HuH-7.5 (cell line): ENCODE measurements around the gene STUM.

Experiments used
- DNase-seq: peaks from one replicate; pipeline ENCODE4 v3.0.0; 2011; ENCODE audit warnings: low spot score

STUM gene

GRCh38 chr1:226562989-226563388 is 14.4 kb downstream of the STUM start:
- DNase-seq = no peak

- no peak for DNase-seq
Measured at GRCh38 chr1:226563666-226564065, 15.1 kb downstream of the STUM start.

- DNase-seq = no peak
Measured at GRCh38 chr1:226565476-226565875, 16.9 kb downstream of the STUM start.

GRCh38 chr1:226566234-226566633 is 17.7 kb downstream of the STUM start:
- DNase-seq = no peak

GRCh38 chr1:226566760-226567159 is 18.2 kb downstream of the STUM start:
- DNase-seq = no peak

- peak; percentile 49 for DNase-seq
Measured at GRCh38 chr1:226568077-226568831, 19.7 kb downstream of the STUM start.

- no peak for DNase-seq
Measured at GRCh38 chr1:226568975-226569741, 20.6 kb downstream of the STUM start.

GRCh38 chr1:226569879-226570547 is 21.4 kb downstream of the STUM start:
- DNase-seq = peak; percentile 34

GRCh38 chr1:226571893-226572292 is 23.3 kb downstream of the STUM start:
- no peak for DNase-seq

- no peak for DNase-seq
Measured at GRCh38 chr1:226572325-226572726, 23.8 kb downstream of the STUM start.

- DNase-seq = no peak
Measured at GRCh38 chr1:226574044-226574443, 25.5 kb downstream of the STUM start.

GRCh38 chr1:226574591-226575435 is 26.2 kb downstream of the STUM start:
- no peak for DNase-seq

- no peak for DNase-seq
Measured at GRCh38 chr1:226575436-226575720, 26.8 kb downstream of the STUM start.

GRCh38 chr1:226575739-226576378 is 27.3 kb downstream of the STUM start:
- no peak for DNase-seq

- DNase-seq = no peak
Measured at GRCh38 chr1:226576601-226577000, 28.0 kb downstream of the STUM start.

GRCh38 chr1:226577401-226578180 is 29.0 kb downstream of the STUM start:
- DNase-seq = no peak

- DNase-seq = no peak
Measured at GRCh38 chr1:226578946-226579578, 30.5 kb downstream of the STUM start.

GRCh38 chr1:226579781-226580323 is 31.3 kb downstream of the STUM start:
- DNase-seq = no peak

- no peak for DNase-seq
Measured at GRCh38 chr1:226580625-226581270, 32.2 kb downstream of the STUM start.
